PC-3 (cell line): ENCODE data around the gene TTC9B.

Experiments
- CTCF ChIP-seq: fragments of 300-600 bp; sonication (generic); conservative IDR thresholded peaks from 2 replicates; pipeline ENCODE4 v1.5.1; 2017; ENCODE audit warnings: antibody characterized with exemption, low read depth, mild to moderate bottlenecking, low read length
- EZH2 ChIP-seq: fragments of 300-600 bp; sonication (generic); IDR thresholded peaks from one replicate; pipeline ENCODE4 v1.6.1; 2017; ENCODE audit warnings: antibody characterized with exemption, mild to moderate bottlenecking, low read length; ENCODE audit not compliant: unreplicated experiment

GRCh38 chr19:40265055-40265762 lies 47.0 kb upstream of the TTC9B start:
- TF ChIP-seq CTCF: no peak
- TF ChIP-seq EZH2: no peak
